ENCODE measurements around the gene SMO.

DNA sequence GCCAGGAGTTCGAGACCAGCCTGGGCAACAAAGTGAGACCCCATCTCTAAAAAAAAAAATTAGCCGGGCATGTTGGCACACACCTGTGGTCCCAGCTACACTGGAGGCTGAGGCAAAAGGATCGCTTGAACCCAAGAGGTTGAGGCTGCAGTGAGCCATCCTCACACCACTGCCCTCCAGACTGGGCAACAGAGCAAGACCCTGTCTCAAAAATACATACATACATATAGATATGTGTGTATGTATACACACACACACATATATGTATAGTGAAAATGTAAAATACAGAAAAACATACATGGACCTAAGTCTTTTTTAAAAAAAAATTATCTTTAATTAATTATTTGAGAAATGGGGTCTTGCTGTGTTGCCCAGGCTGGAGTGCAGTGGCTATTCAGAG lies 5.5 kb downstream of the SMO start:
- TF ChIP-seq, protein P1, sequence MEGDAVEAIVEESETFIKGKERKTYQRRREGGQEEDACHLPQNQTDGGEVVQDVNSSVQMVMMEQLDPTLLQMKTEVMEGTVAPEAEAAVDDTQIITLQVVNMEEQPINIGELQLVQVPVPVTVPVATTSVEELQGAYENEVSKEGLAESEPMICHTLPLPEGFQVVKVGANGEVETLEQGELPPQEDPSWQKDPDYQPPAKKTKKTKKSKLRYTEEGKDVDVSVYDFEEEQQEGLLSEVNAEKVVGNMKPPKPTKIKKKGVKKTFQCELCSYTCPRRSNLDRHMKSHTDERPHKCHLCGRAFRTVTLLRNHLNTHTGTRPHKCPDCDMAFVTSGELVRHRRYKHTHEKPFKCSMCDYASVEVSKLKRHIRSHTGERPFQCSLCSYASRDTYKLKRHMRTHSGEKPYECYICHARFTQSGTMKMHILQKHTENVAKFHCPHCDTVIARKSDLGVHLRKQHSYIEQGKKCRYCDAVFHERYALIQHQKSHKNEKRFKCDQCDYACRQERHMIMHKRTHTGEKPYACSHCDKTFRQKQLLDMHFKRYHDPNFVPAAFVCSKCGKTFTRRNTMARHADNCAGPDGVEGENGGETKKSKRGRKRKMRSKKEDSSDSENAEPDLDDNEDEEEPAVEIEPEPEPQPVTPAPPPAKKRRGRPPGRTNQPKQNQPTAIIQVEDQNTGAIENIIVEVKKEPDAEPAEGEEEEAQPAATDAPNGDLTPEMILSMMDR (IDR thresholded peaks at IDR 0.05; ENCODE audit: insufficient read depth, low read length, poor library complexity, severe bottlenecking), result no peak
- no peak for TF ChIP-seq EZH2phosphoT487 (conservative IDR thresholded peaks at IDR 0.05; ENCODE audit: low read length)

Data from SU-DHL-6 (cell line).